Measurements from ENCODE around the gene DDX27. TPM values are rescaled to one million over a fixed set of nuclear protein-coding genes. Genes with fewer than 3 reads are reported as not detected.
A peak's percentile ranks its signal among the peaks of the same experiment; 100 is the strongest.

Gene DDX27
- total and polyA plus RNA-seq, 9 of the 15 experiments (the other 6 are each of a cell fraction or from before 2014, with no cell fraction given) = 17.9 to 79.3 (median 57.0) TPM

GRCh38 chr20:49276161-49276960 is 57.1 kb downstream of the DDX27 start (continued):
- TF ChIP-seq ARID4B (CRISPR knock-in tag; IDR thresholded peaks at IDR 0.05) = peak; percentile 22; the same call in 1 of the 2 replicates
- peak; percentile 97 for TF ChIP-seq TRIM28 (IDR thresholded peaks at IDR 0.05)
- TF ChIP-seq NBN (IDR thresholded peaks at IDR 0.05; ENCODE audit: low read depth) = peak; percentile 59; the same call in 1 of the 2 replicates
- peak; percentile 62 for TF ChIP-seq FOSL1 (tag; conservative IDR thresholded peaks at IDR 0.05)
- no peak for TF ChIP-seq RNF219 (CRISPR knock-in tag; IDR thresholded peaks at IDR 0.05)
- TF ChIP-seq SMAD3 (CRISPR knock-in tag; conservative IDR thresholded peaks at IDR 0.05) = no peak
- TF ChIP-seq NELFE (IDR thresholded peaks at IDR 0.05; ENCODE audit: insufficient read depth, insufficient read length) = no peak
- no peak for TF ChIP-seq RCOR1 (IDR thresholded peaks at IDR 0.05; ENCODE audit: borderline replicate concordance in 1 of 2, low read depth in 2 of 2, low read length in 2 of 2)
